Measurements from ENCODE around the gene PTS.
A peak's percentile ranks its signal among the peaks of the same experiment; 100 is the strongest.

The PTS gene

DNA sequence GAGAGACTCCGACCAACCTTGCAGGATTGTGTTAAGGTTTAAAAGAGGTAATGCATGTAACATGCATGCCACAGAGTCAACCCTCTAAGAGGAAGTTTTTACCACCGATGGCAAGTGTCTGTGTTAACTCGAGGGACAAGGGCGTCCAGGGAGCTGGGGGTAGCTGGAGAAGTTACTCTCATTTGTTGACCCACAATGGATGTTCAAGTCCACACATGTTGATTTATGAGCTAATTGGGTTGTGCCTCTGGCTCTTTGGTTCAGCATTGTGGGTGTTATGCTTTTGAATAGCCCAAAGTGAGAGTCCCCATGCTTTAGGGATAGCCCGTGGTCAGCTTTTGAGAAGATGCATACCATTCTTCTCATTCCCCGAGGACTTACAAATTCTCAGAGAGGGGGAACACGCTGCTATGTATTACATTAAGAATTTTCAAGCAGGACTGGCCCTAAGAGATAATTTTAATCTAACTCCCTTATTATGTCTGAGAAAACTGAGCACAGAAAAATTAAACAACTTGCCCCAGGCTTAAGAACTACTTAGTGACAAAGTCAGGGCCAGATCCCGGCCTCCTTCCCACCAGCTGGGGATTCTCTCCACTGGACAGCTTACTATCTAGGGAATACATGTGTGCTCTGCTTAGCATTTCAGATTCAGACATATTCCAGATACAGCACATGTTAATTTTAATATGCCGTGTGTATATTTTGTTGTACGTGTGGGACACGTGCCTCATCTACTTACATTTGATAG lies 39.6 kb downstream of the PTS start:
- no peak for DNase-seq (ENCODE audit: low spot score)

DNA sequence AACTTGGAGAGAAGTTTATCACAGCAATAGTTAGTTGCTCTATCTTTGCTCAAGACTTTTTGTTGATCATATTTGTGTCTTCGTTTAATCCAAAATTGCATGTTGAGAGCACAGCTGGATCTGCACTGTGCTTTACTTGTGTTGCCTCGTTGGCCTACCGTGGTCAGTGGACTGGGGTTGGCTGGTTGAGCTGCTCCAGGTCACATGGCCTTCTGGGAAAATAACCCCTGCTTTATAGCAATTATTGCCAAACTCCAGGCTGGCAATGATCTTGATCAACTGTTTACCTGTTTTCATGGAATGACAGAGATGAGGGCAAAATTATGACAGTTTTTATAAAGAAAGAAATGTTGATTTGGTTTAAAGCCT lies 40.2 kb downstream of the PTS start:
- DNase-seq (ENCODE audit: low spot score): no peak

DNA sequence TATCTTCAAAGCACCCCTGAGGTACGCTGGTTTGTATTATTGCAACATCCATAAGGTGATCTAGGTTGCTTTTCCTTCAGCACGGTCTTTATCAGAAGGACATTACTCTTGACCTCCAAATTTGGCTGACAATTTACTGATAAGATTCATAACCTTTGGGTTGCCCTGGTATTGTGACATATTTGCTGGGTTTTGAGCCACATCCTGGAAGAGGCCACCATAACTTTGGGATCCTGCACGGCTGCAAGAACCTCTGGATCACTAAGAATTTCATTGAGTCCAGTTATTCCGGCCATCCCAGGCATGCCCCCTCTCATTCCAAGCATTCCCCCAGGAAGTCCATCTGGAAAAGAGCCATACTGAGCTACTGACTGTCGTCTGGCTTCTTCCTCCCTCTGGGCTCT lies 41.0 kb downstream of the PTS start:
- no peak for DNase-seq (ENCODE audit: low spot score)

DNA sequence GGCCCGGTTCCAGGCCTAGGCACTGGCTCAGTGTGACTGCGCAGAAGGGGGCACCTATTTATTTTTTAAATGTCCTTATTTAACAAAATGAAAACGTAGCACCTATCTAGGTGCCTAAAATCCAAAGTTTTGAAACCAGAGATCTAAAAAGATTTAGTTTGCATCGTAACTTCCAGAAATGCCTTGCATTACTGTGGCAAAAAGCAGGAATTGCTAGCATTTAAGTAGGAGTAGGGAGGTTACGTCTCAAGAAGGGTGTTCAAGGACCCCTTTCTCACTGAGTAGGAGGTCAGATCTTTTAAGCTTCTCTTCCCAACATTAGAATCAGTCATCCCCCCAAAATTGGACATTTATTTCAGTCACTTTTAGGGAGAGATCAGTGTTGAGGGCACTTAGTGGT lies 42.2 kb downstream of the PTS start:
- no peak for DNase-seq (ENCODE audit: low spot score)

DNA sequence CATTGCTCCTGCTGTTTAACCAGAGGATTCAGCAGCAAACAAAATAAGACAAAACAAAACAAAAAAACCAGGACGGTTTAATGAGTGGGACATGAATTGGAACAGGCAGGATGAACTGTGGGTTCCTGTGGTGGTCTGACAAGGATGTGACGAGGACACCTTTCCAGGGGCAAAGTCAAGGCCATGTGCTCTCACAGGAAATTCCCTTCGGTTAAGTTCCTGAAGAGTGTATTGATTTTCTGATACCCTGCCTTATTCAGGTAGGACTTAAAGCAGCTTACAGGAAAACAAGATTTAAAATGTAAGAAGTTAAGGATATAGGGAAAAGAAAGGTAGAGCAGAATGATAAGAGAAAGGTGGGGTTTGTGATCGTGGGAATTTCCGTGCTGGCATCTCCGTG lies 42.9 kb downstream of the PTS start:
- no peak for DNase-seq (ENCODE audit: low spot score)

DNA sequence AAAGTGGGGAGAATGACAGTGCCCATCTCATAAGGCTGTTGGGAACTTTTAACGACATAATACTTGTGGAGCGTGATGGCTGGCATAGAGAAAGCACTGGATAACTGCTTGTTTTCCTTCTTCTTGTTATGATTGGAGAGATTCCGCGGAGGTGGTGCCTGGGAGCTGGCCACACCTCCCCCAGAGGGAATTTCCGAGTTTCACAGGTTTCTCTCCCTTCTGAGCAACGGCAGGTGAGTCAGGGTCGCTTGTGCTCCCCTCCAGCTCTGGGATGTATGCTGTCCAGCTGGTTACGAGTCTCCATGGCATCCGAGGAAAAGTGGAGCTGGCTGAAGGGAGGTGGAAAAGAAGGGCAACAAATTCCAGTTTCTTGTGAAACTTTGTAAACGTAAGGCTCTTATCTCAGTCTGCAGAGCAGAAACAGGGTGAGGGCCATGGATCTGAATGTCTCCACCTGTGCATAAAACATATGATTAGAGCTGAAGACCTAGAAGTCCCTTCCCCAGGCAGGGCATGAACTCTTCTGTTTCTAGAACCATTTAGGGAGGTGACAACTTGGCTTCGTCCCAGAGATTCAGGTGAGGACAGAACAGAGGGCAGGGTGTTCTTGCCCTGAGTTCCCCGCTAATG lies 44.4 kb downstream of the PTS start:
- DNase-seq (ENCODE audit: low spot score): no peak

DNA sequence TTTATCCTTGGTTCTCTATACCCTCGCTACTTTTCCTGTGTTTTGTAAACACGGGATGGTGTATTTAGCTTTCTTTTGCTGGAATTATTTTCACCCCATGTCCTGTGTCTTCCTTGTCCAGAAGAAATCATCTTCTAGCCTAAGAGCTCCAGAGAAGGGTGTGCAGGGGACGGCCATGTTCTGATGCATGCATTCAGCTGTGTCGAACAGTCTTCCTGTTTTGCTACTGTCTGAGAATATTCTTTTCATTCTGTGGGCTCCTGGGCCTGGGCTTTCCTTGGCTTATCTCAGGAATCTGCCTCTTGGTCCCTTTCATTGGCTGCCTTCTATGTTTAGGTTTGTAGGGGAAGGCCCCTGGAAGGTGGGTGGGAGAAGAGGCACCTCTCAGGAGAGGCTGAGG lies 45.0 kb downstream of the PTS start:
- no peak for DNase-seq (ENCODE audit: low spot score)

DNA sequence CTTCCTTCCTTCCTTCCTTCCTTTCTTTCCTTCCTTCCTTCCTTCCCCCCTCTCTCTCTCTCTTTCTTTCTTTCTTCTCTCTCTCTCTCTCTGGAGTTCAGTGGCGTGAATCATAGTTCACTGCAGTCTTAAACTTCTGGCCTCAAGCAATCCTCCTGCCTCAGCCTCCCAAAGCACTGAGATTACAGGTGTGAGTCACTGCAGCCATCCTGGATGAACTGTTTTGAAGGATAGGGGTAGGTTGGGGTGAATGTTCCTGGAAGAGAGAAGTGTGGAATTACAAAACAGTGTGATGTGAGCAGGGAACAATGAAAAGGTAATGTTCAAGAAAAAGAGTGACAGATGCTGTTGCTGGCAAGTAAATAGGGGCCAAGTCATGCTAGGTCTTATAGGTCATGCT lies 46.8 kb downstream of the PTS start:
- DNase-seq (ENCODE audit: low spot score): no peak

DNA sequence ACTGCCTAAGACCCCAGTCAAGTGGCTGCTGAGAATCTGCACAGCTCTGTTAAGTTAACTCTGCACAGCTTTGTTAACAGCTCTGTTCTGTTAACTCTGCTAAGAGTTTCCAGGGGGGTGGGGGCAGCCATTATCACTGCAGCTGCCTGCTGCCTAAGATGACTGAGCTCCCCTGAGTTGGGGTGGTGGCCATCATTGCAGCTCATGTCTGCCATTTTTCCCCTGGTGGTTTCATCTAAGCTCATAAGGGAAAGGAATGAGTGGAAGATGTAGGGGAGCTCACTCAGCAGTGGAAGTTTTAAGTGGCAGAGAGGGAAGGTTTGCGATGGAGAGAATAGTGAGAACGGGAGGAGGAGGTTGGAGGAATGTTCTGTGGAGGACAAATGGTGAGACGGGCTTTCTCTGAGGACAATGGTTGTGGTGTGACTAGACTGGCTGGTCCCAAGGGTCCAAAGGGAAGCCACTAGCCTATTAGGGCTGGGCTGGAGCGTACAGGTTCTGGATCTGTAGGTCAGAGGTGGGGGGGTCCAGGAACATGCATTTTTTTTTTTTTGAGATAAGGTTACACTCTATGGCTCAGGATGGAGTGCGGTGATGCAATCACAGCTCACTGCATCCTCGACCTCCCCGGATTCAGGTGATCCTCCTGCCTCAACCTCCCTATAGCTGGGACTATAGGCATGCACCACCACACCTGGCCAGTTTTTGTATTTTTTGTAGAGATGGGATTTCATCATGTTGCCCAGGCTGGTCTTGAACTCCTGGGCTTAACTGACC lies 48.0 kb downstream of the PTS start:
- DNase-seq (ENCODE audit: low spot score): no peak

DNA sequence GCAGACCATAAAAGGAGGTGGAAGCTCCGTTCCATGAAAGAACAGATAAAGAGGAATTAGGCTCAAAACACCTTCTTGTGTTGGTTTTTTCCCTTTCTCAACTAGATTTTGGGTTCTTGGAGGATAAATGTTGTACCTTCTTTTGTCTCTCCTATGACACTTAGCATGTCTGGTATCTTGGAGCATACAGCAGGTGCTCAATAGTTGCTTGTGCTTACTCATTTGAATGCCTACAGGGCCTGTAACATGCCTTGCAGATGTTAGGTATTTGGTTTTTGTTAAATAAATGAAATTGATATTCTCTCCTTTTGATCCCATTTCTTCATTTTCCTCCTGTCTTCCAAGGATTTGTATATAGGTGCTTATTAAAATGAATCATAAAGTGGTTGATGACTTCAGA lies 50.8 kb downstream of the PTS start:
- DNase-seq (ENCODE audit: low spot score): no peak

DNA sequence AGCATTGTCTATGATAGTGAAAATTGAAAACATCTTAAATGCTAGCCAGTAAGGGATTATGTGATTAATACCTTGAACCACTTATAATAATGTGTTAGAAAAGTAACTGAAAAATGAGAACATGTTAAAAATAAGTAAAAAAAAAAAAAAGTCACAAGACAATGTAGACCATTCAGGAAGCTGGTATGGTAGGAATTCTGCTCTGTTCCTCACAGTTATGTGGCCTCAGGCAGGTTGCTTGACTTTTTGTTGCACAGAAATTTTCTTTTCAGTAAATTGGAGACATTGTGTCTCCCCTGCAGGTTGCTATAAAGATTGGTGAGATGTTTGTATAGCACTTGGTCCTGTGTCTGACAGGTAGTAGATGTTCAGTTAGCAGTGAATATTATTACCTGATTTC lies 51.7 kb downstream of the PTS start:
- DNase-seq (ENCODE audit: low spot score): no peak

DNA sequence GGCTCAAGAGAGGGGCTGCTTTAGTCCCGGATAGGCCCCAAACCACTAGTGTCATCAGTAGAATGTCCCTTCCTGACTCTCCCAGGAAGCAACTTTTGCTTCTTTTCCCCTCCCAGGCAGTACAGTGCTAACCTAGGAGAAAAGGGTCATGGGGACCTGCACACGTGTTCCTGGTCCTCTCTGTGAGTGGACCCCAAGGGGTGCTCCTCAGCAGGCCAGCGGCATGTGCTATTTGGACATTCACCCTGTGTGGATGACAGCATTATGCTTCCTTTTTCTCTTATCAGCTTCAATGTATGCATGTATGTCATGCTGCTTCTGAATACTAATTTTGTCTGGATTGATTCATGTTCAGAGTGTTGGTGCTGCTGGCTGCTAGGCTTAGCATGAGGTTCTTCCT lies 52.6 kb downstream of the PTS start:
- DNase-seq (ENCODE audit: low spot score): no peak

DNA sequence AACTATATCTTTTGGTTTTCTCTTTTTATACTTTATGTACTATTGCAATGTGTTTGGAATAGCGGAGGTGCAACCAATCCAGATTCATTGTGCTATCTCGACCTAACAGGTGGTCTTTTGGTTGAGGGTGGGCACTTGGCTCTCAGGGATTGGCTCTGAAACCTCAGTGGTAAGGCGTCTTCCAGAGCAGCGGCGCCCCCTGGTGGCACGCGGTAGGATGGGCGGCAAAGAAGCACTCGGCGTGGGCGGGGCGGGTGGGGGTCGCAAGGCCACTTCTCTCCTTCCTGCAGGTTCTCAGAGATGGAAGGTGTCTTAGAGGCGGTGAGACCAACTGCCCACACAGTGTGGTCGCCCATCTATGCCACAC lies 53.7 kb downstream of the PTS start:
- DNase-seq (ENCODE audit: low spot score): peak; percentile 69

DNA sequence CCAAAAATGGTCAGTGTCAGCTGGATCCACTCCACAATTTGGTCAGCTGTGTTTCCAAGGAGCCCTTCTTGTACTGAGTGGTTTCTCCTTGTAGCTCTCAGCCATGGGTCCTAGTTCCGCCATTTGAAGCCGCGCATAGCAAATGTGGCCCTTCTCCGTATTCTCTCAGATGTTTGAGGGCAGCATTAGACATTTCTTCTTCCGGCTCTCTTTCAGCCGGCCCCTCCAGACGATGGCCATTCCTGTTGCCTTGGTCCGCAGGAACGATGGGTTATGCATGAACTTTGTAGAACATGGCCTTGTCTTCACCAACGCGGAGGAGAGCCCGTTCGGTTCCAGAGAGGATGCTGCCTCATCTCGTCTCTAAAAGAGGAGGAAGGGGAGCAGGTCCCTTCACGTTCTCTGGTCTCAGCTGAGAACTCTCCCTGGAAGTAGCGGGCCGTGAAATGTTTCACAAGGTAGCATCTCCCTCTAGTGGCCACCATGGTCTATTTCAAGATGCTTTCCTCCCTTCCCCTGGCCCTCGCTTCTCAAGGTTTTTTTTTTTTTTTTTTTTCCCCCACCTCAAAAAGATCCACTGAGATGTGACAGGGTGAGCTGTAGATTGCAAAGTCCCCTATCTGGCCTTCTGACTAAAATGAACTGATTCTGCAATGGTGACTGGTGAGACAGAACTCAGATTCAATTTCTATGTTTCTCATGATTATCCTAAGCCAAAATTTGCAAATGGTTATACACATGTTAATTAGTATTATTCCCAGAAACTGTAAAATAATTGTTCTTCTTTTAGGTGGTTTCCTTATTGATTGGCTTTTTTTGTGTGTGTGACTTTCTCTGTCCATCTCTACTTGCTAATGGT lies 54.3 kb downstream of the PTS start:
- peak; percentile 80 for DNase-seq (ENCODE audit: low spot score)

DNA sequence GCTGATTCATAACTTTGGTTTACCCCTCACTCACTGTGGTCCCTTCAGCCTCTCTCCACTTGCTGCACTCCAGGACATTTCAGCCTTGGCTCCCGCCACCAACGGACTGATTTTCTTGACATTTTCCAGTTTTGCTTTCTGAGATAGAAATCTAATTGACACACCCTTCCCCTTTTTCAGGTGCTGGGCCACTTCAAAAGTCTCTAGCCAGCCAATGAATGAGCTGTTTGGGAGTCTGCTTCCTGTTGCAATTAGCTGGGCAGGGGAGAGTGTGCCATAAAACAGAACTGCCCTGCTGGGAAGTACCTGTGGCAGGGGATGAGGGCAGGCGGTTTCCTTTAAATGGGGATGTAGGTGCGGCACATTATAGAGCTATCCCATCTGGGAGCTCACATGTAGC lies 55.5 kb downstream of the PTS start:
- DNase-seq (ENCODE audit: low spot score): no peak
